Body of pancreas (tissue), 4 donors: ENCODE results near the gene SGK1.

Source experiments
- POLR2A ChIP-seq, 3 donors: fragments of 450-650 bp; IDR thresholded peaks; one replicate each; pipeline ENCODE4 v1.6.1; 2016; ENCODE audit warnings: antibody characterized with exemption in 3 of 3, mild to moderate bottlenecking in 2 of 3
- TF ChIP-seq, protein P1 (sequence below), 7 experiments: fragments of 450-650 bp in 4 of 7; fragments of 200-600 bp in 3 of 7; sonication (generic) in 3 of 7; IDR thresholded peaks; one replicate each; pipeline ENCODE4 v1.5.1; 2016 to 2019; ENCODE audit warnings: antibody characterized with exemption in 7 of 7

DNA sequence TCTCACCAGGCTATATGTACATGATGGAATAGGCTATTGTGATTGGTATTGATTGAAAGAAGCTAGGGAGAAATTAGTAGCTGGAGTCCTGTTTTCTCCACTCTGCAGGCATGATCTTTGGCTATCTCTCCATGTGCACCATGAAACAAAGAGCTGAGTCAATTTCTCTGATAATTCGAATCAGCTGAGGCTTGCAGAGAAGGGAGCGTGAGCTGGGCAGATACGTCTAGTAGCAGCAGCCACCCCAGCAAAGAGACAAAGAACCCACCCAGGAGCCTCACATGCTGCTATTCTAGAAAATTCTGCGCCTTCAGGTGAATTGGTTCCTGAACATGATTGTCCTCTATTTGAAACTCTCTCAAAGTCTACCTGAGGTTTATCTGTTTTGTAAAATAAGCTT, 6.9 kb upstream of the SGK1 start:
- no peak for TF ChIP-seq POLR2A (IDR thresholded peaks at IDR 0.05)
- TF ChIP-seq, protein P1, sequence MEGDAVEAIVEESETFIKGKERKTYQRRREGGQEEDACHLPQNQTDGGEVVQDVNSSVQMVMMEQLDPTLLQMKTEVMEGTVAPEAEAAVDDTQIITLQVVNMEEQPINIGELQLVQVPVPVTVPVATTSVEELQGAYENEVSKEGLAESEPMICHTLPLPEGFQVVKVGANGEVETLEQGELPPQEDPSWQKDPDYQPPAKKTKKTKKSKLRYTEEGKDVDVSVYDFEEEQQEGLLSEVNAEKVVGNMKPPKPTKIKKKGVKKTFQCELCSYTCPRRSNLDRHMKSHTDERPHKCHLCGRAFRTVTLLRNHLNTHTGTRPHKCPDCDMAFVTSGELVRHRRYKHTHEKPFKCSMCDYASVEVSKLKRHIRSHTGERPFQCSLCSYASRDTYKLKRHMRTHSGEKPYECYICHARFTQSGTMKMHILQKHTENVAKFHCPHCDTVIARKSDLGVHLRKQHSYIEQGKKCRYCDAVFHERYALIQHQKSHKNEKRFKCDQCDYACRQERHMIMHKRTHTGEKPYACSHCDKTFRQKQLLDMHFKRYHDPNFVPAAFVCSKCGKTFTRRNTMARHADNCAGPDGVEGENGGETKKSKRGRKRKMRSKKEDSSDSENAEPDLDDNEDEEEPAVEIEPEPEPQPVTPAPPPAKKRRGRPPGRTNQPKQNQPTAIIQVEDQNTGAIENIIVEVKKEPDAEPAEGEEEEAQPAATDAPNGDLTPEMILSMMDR (IDR thresholded peaks at IDR 0.05): no peak
